HG03565 (cell line): ENCODE data around the gene CD1D.
"Not testable (repeated sequence)": the region's sequence is repeated elsewhere in the genome, so short reads cannot be mapped to it uniquely, and the experiment has no call there.

ENCODE experiments used
- ATAC-seq: cut with Tn5 transposase; IDR thresholded peaks from one replicate; pipeline ENCODE4 v1.9.1; 2021; ENCODE audit warnings: mild to moderate bottlenecking, moderate library complexity; ENCODE audit not compliant: unreplicated experiment

The CD1D gene

GRCh38 chr1:158175915-158176314 is 4.8 kb upstream of the CD1D start:
- not testable (repeated sequence) for ATAC-seq

- ATAC-seq: no peak
Observed at GRCh38 chr1:158176399-158176798, 4.3 kb upstream of the CD1D start.

GRCh38 chr1:158176849-158177699 is 3.6 kb upstream of the CD1D start:
- ATAC-seq: not testable (repeated sequence)

- ATAC-seq: no peak
Observed at GRCh38 chr1:158177700-158178450, 2.8 kb upstream of the CD1D start.

- ATAC-seq: peak; percentile 97
Observed at GRCh38 chr1:158179301-158180041, 1.2 kb upstream of the CD1D start.

- ATAC-seq: no peak
Observed at GRCh38 chr1:158181577-158181922, 855 bp downstream of the CD1D start.

GRCh38 chr1:158185770-158186169 is 5.1 kb downstream of the CD1D start:
- no peak for ATAC-seq

GRCh38 chr1:158186180-158186579 is 5.5 kb downstream of the CD1D start:
- ATAC-seq: no peak

GRCh38 chr1:158188611-158189010 is 7.9 kb downstream of the CD1D start:
- no peak for ATAC-seq

- ATAC-seq: no peak
Observed at GRCh38 chr1:158189624-158190023, 8.9 kb downstream of the CD1D start.

- ATAC-seq: no peak
Observed at GRCh38 chr1:158191299-158191698, 10.6 kb downstream of the CD1D start.

GRCh38 chr1:158196461-158196860 is 15.8 kb downstream of the CD1D start:
- ATAC-seq: no peak

- ATAC-seq: no peak
Observed at GRCh38 chr1:158199849-158200248, 19.2 kb downstream of the CD1D start.

GRCh38 chr1:158200527-158200926 is 19.8 kb downstream of the CD1D start:
- no peak for ATAC-seq

GRCh38 chr1:158203693-158204457 is 23.2 kb downstream of the CD1D start:
- ATAC-seq: no peak

- no peak for ATAC-seq
Observed at GRCh38 chr1:158204458-158204827, 23.7 kb downstream of the CD1D start.

GRCh38 chr1:158208586-158209116 is 28.0 kb downstream of the CD1D start:
- no peak for ATAC-seq

- no peak for ATAC-seq
Observed at GRCh38 chr1:158212320-158212719, 31.6 kb downstream of the CD1D start.

- not testable (repeated sequence) for ATAC-seq
Observed at GRCh38 chr1:158223445-158223844, 42.8 kb downstream of the CD1D start.

GRCh38 chr1:158227904-158228623 is 47.4 kb downstream of the CD1D start:
- ATAC-seq: no peak
